ENCODE data around the gene MYOF. TPM values are rescaled to one million over a fixed set of nuclear protein-coding genes. Genes with fewer than 3 reads are reported as not detected.

The MYOF gene
- total and polyA plus RNA-seq, 2 donors from 2014 or later = 11.5 to 134 TPM

- intact Hi-C loops (cut with DNase I) = loop anchor here (10.0 kb wide), 1 partner anchor 184 kb away; no protein-coding TSS in a partner anchor
- no peak overlapping the region for H3K9ac ChIP-seq (ENCODE audit: low read length in 3 of 3)
- no peaks in the 10 kb centered on the region for H3K4me1 ChIP-seq (ENCODE audit: control insufficient read depth in 2 of 3, insufficient read depth in 2 of 3, low read depth in 1 of 3, low read length in 3 of 3)
- H3K4me3 ChIP-seq (ENCODE audit: low read length in 3 of 3) = no peak overlapping the region
- H3K27ac ChIP-seq (ENCODE audit: low read depth in 2 of 2, low read length in 2 of 2) = no peak overlapping the region
- TF ChIP-seq, protein P1, sequence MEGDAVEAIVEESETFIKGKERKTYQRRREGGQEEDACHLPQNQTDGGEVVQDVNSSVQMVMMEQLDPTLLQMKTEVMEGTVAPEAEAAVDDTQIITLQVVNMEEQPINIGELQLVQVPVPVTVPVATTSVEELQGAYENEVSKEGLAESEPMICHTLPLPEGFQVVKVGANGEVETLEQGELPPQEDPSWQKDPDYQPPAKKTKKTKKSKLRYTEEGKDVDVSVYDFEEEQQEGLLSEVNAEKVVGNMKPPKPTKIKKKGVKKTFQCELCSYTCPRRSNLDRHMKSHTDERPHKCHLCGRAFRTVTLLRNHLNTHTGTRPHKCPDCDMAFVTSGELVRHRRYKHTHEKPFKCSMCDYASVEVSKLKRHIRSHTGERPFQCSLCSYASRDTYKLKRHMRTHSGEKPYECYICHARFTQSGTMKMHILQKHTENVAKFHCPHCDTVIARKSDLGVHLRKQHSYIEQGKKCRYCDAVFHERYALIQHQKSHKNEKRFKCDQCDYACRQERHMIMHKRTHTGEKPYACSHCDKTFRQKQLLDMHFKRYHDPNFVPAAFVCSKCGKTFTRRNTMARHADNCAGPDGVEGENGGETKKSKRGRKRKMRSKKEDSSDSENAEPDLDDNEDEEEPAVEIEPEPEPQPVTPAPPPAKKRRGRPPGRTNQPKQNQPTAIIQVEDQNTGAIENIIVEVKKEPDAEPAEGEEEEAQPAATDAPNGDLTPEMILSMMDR (IDR thresholded peaks at IDR 0.05; ENCODE audit: borderline replicate concordance, extremely low read depth, insufficient read depth) = no peak
- FAIRE-seq = no peak
- H3K27me3 ChIP-seq (ENCODE audit: control insufficient read depth, insufficient read depth, low read length) = no peaks in the 10 kb centered on the region
- no peak for DNase-seq
- no peaks in the 10 kb centered on the region for H3K9me3 ChIP-seq (ENCODE audit: control insufficient read depth in 2 of 3, insufficient read depth in 1 of 3, low read length in 3 of 3)
- H3K36me3 ChIP-seq (ENCODE audit: control insufficient read depth in 2 of 3, insufficient read depth in 3 of 3, low read length in 3 of 3) = no peaks in the 10 kb centered on the region
Observed at GRCh38 chr10:93299195-93299594, 182.9 kb downstream of the MYOF start.

- intact Hi-C loops (cut with DNase I) = loop anchor here (10.0 kb wide), 1 partner anchor 181 kb away; no protein-coding TSS in a partner anchor
- DNase-seq (no peak), FAIRE-seq (no peak)
- Histone ChIP-seq H3K9me3 (ENCODE audit: control insufficient read depth in 2 of 3, insufficient read depth in 1 of 3, low read length in 3 of 3) (no peaks in the 10 kb centered on the region), H3K9ac (ENCODE audit: low read length in 3 of 3) (no peak overlapping the region), H3K4me1 (ENCODE audit: control insufficient read depth in 2 of 3, insufficient read depth in 2 of 3, low read depth in 1 of 3, low read length in 3 of 3) (no peaks in the 10 kb centered on the region), H3K4me3 (ENCODE audit: low read length in 3 of 3) (no peak overlapping the region), H3K36me3 (ENCODE audit: control insufficient read depth in 2 of 3, insufficient read depth in 3 of 3, low read length in 3 of 3) (no peaks in the 10 kb centered on the region), H3K27me3 (ENCODE audit: control insufficient read depth, insufficient read depth, low read length) (no peaks in the 10 kb centered on the region), H3K27ac (ENCODE audit: low read depth in 2 of 2, low read length in 2 of 2) (no peak overlapping the region)
- TF ChIP-seq, protein P1 (IDR thresholded peaks at IDR 0.05; ENCODE audit: borderline replicate concordance, extremely low read depth, insufficient read depth) = no peak
Observed at GRCh38 chr10:93296151-93296550, 186.0 kb downstream of the MYOF start.

- Histone ChIP-seq H3K9me3 (ENCODE audit: control insufficient read depth in 2 of 3, insufficient read depth in 1 of 3, low read length in 3 of 3) (no peaks in the 10 kb centered on the region), H3K27me3 (ENCODE audit: control insufficient read depth, insufficient read depth, low read length) (no peaks in the 10 kb centered on the region), H3K27ac (ENCODE audit: low read depth in 2 of 2, low read length in 2 of 2) (no peak overlapping the region), H3K36me3 (ENCODE audit: control insufficient read depth in 2 of 3, insufficient read depth in 3 of 3, low read length in 3 of 3) (no peaks in the 10 kb centered on the region), H3K9ac (ENCODE audit: low read length in 3 of 3) (no peak overlapping the region), H3K4me1 (ENCODE audit: control insufficient read depth in 2 of 3, insufficient read depth in 2 of 3, low read depth in 1 of 3, low read length in 3 of 3) (no peaks in the 10 kb centered on the region), H3K4me3 (ENCODE audit: low read length in 3 of 3) (no peak overlapping the region)
- DNase-seq (no peak), FAIRE-seq (no peak)
- TF ChIP-seq, protein P1 (IDR thresholded peaks at IDR 0.05; ENCODE audit: borderline replicate concordance, extremely low read depth, insufficient read depth) = no peak
- intact Hi-C loops (cut with DNase I) = loop anchor here (10.0 kb wide), 1 partner anchor 179 kb away; no protein-coding TSS in a partner anchor
Observed at GRCh38 chr10:93293999-93294398, 188.1 kb downstream of the MYOF start.

All from kidney (tissue), 14 donors.